ENCODE measurements around the gene CLEC4A.

Gene CLEC4A

DNA sequence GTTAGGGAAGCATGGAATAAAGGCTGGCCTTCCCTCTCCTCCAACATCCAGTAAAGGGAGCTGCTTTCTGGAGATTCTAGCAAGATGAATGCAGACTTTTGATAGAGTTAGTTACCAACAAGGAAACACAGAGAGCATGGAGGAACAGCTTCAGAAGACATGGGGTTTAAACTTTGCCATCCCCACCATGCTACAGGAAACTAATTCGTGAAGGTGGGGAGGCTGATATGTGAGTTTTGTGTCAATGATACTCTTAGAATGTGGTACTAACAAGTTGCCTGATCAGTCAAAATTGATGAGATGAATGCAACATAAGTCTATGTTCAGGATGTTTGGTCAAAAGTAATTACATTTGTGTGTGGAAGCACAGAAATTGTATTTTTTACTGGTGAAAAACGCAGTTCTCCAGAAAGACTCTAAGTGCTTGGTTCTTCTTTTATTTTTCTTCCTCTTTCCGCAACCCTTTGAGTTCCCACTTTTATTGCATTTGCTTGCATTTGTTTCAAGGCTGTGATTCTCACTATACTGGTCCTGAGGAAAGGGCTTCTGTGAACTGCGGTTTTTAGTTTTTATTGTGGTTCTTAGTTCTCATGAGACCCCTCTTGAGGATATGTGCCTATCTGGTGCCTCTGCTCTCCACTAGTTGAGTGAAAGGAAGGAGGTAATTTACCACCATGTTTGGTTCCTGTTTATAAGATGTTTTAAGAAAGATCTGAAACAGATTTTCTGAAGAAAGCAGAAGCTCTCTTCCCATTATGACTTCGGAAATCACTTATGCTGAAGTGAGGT lies at the start of gene CLEC4A:
Gene CLEC4A (plus strand): TSS at position 494 of the 789 bp plus-strand sequence. CDS start 262 bp downstream, at position 756.
- TF ChIP-seq GATA3 (IDR thresholded peaks at IDR 0.05; ENCODE audit: low read depth, low read length): no peak
- no peak for TF ChIP-seq GATA2 (IDR thresholded peaks at IDR 0.05; ENCODE audit: low read depth, low read length)

DNA sequence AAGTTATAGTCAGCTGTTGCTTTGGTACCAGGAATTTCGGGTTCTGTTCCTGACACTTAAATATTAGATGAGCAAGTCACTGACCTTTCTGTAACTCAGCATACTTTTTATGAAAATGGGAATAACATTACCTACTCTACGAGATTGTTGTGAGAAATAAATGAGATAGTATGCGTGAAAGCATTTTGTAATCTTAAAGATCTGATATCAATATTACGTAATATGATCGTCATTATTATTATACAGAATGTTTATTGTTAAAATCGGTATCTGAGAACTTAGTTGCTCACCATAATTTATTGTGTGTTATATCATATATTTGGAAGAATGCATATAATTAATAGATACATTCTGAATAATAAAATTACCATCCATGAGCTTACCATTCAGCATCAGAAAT lies 47.5 kb upstream of the CLEC4A start:
- no peak for TF ChIP-seq GATA2 (IDR thresholded peaks at IDR 0.05; ENCODE audit: low read depth, low read length)
- TF ChIP-seq GATA3 (IDR thresholded peaks at IDR 0.05; ENCODE audit: low read depth, low read length): no peak

DNA sequence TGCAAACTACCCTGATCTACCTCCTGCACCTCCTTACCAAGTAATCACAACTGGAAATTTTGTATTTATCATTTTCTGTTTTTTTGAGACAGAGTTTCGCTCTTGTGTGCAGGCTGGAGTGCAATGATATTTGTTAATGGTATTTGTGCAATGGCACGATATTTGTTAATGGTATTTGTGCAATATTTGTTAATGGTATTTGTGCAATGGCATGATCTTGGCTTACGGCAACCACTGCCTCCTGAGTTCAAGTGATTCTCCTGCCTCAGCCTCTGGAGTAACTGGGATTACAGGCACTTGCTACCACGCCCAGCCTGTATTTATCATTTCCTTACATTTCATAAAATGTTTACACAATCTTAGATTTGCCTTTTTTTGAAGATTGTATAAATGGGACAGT lies 47.1 kb upstream of the CLEC4A start:
- TF ChIP-seq GATA2 (IDR thresholded peaks at IDR 0.05; ENCODE audit: low read depth, low read length) (no peak), GATA3 (IDR thresholded peaks at IDR 0.05; ENCODE audit: low read depth, low read length) (no peak)

- no peak for TF ChIP-seq GATA2 (IDR thresholded peaks at IDR 0.05; ENCODE audit: low read depth, low read length)
- no peak for TF ChIP-seq GATA3 (IDR thresholded peaks at IDR 0.05; ENCODE audit: low read depth, low read length)
Measured at GRCh38 chr12:8077207-8077606, 46.2 kb upstream of the CLEC4A start.

- TF ChIP-seq GATA3 (IDR thresholded peaks at IDR 0.05; ENCODE audit: low read depth, low read length) (no peak), GATA2 (IDR thresholded peaks at IDR 0.05; ENCODE audit: low read depth, low read length) (no peak)
Measured at GRCh38 chr12:8078398-8078797, 45.0 kb upstream of the CLEC4A start.

DNA sequence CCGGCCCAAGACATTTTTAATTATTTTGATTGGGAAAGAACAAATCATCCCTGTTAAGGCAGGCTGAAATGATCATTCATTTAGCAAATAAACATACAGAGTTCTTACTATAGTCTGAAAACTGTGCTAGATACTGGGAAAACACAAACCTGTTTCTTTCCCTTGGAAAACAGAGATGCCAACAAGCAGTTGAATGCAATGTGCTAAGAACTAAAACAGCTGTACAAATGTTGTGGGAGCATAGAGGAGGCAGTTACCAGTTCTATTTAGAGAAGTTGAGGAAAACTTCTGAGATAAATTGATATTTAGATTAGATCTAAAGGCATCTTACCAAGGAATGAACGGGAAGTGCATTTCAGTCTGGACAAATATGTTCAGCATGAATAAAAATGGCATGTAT lies 44.5 kb upstream of the CLEC4A start:
- TF ChIP-seq GATA3 (IDR thresholded peaks at IDR 0.05; ENCODE audit: low read depth, low read length) (no peak), GATA2 (IDR thresholded peaks at IDR 0.05; ENCODE audit: low read depth, low read length) (no peak)

GRCh38 chr12:8080120-8080519 lies 43.3 kb upstream of the CLEC4A start:
- TF ChIP-seq GATA3 (IDR thresholded peaks at IDR 0.05; ENCODE audit: low read depth, low read length): no peak
- no peak for TF ChIP-seq GATA2 (IDR thresholded peaks at IDR 0.05; ENCODE audit: low read depth, low read length)

DNA sequence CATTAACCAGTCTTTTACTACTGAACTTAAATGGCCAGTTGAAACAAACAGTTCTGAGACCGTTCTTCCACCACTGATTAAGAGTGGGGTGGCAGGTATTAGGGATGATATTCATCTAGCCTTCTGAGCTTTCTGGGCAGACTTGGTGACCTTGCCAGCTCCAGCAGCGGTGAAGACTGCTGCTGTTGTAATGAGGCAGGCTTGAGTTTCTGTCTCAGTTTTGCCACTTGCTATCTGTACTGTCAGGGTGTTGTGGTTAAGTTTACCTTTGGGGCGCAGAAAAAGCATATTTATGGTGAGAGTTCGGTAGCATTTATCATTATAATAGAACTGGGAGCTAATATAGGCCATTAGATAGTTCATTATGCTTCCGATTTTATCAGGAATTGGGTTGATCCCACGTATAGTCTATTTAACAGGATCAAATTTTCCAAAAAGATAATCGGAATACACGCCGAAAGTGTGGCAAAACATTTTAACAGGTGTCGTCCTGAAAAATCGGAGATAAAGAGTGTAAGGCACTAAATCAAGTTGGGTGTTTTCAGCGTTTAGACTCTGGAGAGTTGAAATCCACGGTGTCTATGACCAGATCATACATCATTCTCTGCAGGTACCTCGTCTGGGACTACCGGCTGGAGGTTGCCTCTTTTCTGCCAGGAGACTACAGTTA lies 42.0 kb upstream of the CLEC4A start:
- TF ChIP-seq GATA2 (IDR thresholded peaks at IDR 0.05; ENCODE audit: low read depth, low read length) (no peak), GATA3 (IDR thresholded peaks at IDR 0.05; ENCODE audit: low read depth, low read length) (no peak)

DNA sequence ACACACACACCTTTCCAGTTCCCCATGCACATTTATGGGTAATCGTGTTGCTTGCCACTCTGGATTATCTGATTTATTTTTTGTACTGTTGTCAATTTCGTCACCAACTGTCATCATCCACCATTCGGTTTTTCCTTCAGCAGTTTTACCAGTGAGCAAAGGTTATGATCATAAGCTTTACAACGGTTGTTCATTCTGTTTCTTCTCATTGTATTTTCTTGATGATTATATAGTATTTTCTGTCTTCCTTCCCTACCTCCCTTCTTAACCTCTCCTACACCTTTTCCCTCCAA lies 40.7 kb upstream of the CLEC4A start:
- no peak for TF ChIP-seq GATA2 (IDR thresholded peaks at IDR 0.05; ENCODE audit: low read depth, low read length)
- no peak for TF ChIP-seq GATA3 (IDR thresholded peaks at IDR 0.05; ENCODE audit: low read depth, low read length)

DNA sequence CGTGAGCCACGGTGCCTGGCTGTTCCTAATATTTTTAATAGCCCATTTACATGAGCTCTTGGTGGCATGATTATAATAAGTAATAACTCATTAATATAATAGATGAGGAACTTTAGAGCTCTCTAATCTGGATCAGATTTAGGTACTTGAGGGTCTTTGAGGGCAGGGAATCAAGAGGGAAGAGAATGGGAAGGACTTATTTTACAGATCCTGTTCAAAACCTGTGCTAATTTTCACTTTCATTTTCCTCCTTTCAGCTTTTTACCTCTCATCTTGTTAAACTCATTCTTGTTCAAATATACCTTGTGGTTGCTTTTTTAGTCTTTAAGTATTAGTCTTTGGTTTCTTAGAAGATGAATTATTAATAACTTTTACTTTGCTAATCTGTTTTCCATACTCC lies 35.8 kb upstream of the CLEC4A start:
- TF ChIP-seq GATA2 (IDR thresholded peaks at IDR 0.05; ENCODE audit: low read depth, low read length) (no peak), GATA3 (IDR thresholded peaks at IDR 0.05; ENCODE audit: low read depth, low read length) (no peak)

DNA sequence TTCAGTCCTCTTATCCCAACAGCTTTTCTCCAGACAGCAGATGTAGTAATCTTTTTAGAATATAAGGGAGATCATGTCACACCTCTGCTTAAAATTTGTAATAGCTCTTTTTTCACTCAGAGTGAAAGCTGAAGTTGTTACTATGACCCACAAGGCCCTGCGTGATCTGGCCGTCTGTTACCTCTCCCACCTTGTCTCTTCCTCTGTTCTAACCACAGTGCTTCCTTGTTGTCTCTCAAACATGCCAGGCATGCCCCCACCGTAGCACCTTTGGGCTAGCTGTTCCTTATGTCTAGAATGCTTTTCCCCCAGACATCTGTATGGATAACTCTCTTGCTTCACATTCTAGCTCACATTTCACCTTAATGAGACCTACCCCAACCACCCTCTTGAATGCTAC lies 34.8 kb upstream of the CLEC4A start:
- TF ChIP-seq GATA2 (IDR thresholded peaks at IDR 0.05; ENCODE audit: low read depth, low read length) (no peak), GATA3 (IDR thresholded peaks at IDR 0.05; ENCODE audit: low read depth, low read length) (no peak)

DNA sequence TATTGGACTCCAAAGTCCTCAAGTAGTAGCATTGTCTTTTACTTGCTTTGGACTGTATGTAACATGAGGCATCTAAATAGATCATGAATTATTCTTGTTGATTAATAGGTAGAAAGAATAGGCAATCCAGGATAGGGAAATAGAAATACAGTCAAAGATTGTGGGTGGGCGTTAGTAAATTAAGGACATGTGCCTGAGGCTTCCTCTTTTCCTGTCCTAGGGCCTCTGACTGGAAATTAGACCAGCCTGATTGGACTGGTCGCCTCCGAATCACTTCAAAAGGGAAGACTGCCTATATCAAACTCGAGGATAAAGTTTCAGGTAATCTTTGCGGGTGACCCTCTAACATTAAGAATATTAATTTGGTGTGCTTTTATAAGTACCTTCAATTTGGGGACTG lies 33.7 kb upstream of the CLEC4A start:
- no peak for TF ChIP-seq GATA3 (IDR thresholded peaks at IDR 0.05; ENCODE audit: low read depth, low read length)
- TF ChIP-seq GATA2 (IDR thresholded peaks at IDR 0.05; ENCODE audit: low read depth, low read length): no peak

DNA sequence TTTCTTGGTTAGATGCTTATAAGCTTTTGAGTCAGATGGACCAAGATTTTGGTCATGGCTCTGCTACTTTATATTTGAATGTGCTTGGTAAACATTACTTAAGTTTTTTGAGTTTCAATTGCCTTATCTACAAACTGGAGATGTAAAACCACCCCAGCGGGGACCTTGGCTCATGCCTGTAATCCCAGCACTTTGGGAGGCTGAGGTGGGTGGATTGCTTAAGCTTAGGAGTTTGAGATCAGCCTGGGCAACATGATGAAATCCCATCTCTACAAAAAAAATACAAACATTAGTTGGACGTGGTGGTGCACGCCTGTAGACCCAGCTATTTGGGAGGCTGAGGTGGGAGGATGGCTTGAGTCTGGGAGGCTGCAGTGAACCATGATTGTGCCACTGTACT lies 30.1 kb upstream of the CLEC4A start:
- TF ChIP-seq GATA3 (IDR thresholded peaks at IDR 0.05; ENCODE audit: low read depth, low read length) (no peak), GATA2 (IDR thresholded peaks at IDR 0.05; ENCODE audit: low read depth, low read length) (no peak)

- TF ChIP-seq GATA3 (IDR thresholded peaks at IDR 0.05; ENCODE audit: low read depth, low read length) (no peak), GATA2 (IDR thresholded peaks at IDR 0.05; ENCODE audit: low read depth, low read length) (no peak)
Measured at GRCh38 chr12:8096281-8096915, 27.0 kb upstream of the CLEC4A start.

- TF ChIP-seq GATA3 (IDR thresholded peaks at IDR 0.05; ENCODE audit: low read depth, low read length) (no peak), GATA2 (IDR thresholded peaks at IDR 0.05; ENCODE audit: low read depth, low read length) (no peak)
Measured at GRCh38 chr12:8099235-8099634, 24.2 kb upstream of the CLEC4A start.
